ENCODE measurements around the gene NECTIN2. TPM values are rescaled to one million over a fixed set of nuclear protein-coding genes. Genes with fewer than 3 reads are reported as not detected.

NECTIN2 gene
- total RNA-seq, 2 experiments from 2014 or later, result not detected

GRCh38 chr19:44847144-44848035, 1.3 kb downstream of the NECTIN2 start:
- H3K79me2 ChIP-seq (ENCODE audit: insufficient read depth, low read depth, low read length), result no peaks in the 10 kb centered on the region
- no peak overlapping the region for H2AFZ ChIP-seq (ENCODE audit: low read length)
- no peaks in the 10 kb centered on the region for H3K36me3 ChIP-seq (ENCODE audit: insufficient read depth, low read length)
- no peak overlapping the region for H3K27ac ChIP-seq (ENCODE audit: low read depth, low read length, poor library complexity, severe bottlenecking)
- BruUV-seq (replicated peaks), result no TSS peak
- intact Hi-C loops (cut with micrococcal nuclease; ENCODE audit: unreplicated experiment), result no loop called here
- no peak overlapping the region for H3K4me2 ChIP-seq (ENCODE audit: low read length)
- H3K9me2 ChIP-seq (ENCODE audit: insufficient read depth, low read length), result no peaks in the 10 kb centered on the region
- H3K9me3 ChIP-seq (ENCODE audit: low read length), result no peaks in the 10 kb centered on the region
- POLR2A ChIA-PET, result interaction anchor here (0.6 kb wide), 1 partner anchor 41 kb away, joined by 9 read pairs; no protein-coding TSS in a partner anchor
- TF ChIP-seq CTCF (conservative IDR thresholded peaks at IDR 0.05; ENCODE audit: low read length), result no peak
- TF ChIP-seq EZH2phosphoT487 (IDR thresholded peaks at IDR 0.05; ENCODE audit: borderline replicate concordance, low read depth, low read length), result no peak
- DNase-seq (ENCODE audit: low spot score), result no peak
- no peak overlapping the region for H3K4me3 ChIP-seq (ENCODE audit: low read depth, low read length, poor library complexity, severe bottlenecking)
- CTCF ChIA-PET (ENCODE audit: unreplicated experiment), result no interaction called here
- peaks cover 16% of the 10 kb centered on the region for H3K4me1 ChIP-seq (ENCODE audit: insufficient read depth, low read length, poor library complexity, severe bottlenecking)
- H4K20me1 ChIP-seq (ENCODE audit: insufficient read depth, low read length), result no peaks in the 10 kb centered on the region

GRCh38 chr19:44848036-44848811, 2.1 kb downstream of the NECTIN2 start:
- no peak for DNase-seq (ENCODE audit: low spot score)
- no peaks in the 10 kb centered on the region for H4K20me1 ChIP-seq (ENCODE audit: insufficient read depth, low read length)
- no peak for TF ChIP-seq EZH2phosphoT487 (IDR thresholded peaks at IDR 0.05; ENCODE audit: borderline replicate concordance, low read depth, low read length)
- TF ChIP-seq CTCF (conservative IDR thresholded peaks at IDR 0.05; ENCODE audit: low read length), result no peak
- CTCF ChIA-PET (ENCODE audit: unreplicated experiment), result no interaction called here
- no peaks in the 10 kb centered on the region for H3K9me3 ChIP-seq (ENCODE audit: low read length)
- H3K4me2 ChIP-seq (ENCODE audit: low read length), result no peak overlapping the region
- no TSS peak for BruUV-seq (replicated peaks)
- H3K9me2 ChIP-seq (ENCODE audit: insufficient read depth, low read length), result no peaks in the 10 kb centered on the region
- no peak overlapping the region for H3K27ac ChIP-seq (ENCODE audit: low read depth, low read length, poor library complexity, severe bottlenecking)
- peaks cover 16% of the 10 kb centered on the region for H3K4me1 ChIP-seq (ENCODE audit: insufficient read depth, low read length, poor library complexity, severe bottlenecking)
- H3K79me2 ChIP-seq (ENCODE audit: insufficient read depth, low read depth, low read length), result no peaks in the 10 kb centered on the region
- no peak overlapping the region for H2AFZ ChIP-seq (ENCODE audit: low read length)
- no peaks in the 10 kb centered on the region for H3K36me3 ChIP-seq (ENCODE audit: insufficient read depth, low read length)
- no peak overlapping the region for H3K4me3 ChIP-seq (ENCODE audit: low read depth, low read length, poor library complexity, severe bottlenecking)
- POLR2A ChIA-PET, result interaction anchor here (0.6 kb wide), 1 partner anchor 42 kb away, joined by 9 read pairs; no protein-coding TSS in a partner anchor
- intact Hi-C loops (cut with micrococcal nuclease; ENCODE audit: unreplicated experiment), result no loop called here
